HT-29 (cell line): ENCODE results near the gene FILIP1L. TPM values are rescaled to one million over a fixed set of nuclear protein-coding genes. Genes with fewer than 3 reads are reported as not detected.

Experiments used
- DNase-seq: peaks from one replicate; pipeline ENCODE4 v3.0.0-alpha.2; 2015; ENCODE audit warnings: low spot score
- total RNA-seq: library from RNA; depleted of rRNA; stranded (reverse); fragments of >200 nt; shearing (Covaris generic); gene quantifications from 2 replicates; pipeline ENCODE4 v1.2.3, GENCODE V29; 2014

The FILIP1L gene
- total RNA-seq, 1 experiment from 2014 or later, result 1.8 TPM

- no peak for DNase-seq
Observed at GRCh38 chr3:100125161-100125938, 11.0 kb upstream of the FILIP1L start.

- no peak for DNase-seq
Observed at GRCh38 chr3:100124201-100124761, 10.0 kb upstream of the FILIP1L start.

- DNase-seq, result no peak
Observed at GRCh38 chr3:100123112-100123511, 8.8 kb upstream of the FILIP1L start.

- DNase-seq, result no peak
Observed at GRCh38 chr3:100122321-100122720, 8.0 kb upstream of the FILIP1L start.

GRCh38 chr3:100120693-100121092, 6.4 kb upstream of the FILIP1L start:
- no peak for DNase-seq

GRCh38 chr3:100120012-100120411, 5.7 kb upstream of the FILIP1L start:
- DNase-seq, result no peak

- DNase-seq, result no peak
Observed at GRCh38 chr3:100117093-100117492, 2.8 kb upstream of the FILIP1L start.

- no peak for DNase-seq
Observed at GRCh38 chr3:100113723-100114412, 433 bp downstream of the FILIP1L start.

- no peak for DNase-seq
Observed at GRCh38 chr3:100111728-100112127, 2.6 kb downstream of the FILIP1L start.

GRCh38 chr3:100110162-100110561, 4.1 kb downstream of the FILIP1L start:
- no peak for DNase-seq

GRCh38 chr3:100108464-100109079, 5.7 kb downstream of the FILIP1L start:
- no peak for DNase-seq

GRCh38 chr3:100107221-100107814, 7.0 kb downstream of the FILIP1L start:
- DNase-seq, result no peak

- no peak for DNase-seq
Observed at GRCh38 chr3:100106531-100107141, 7.7 kb downstream of the FILIP1L start.

GRCh38 chr3:100106094-100106493, 8.2 kb downstream of the FILIP1L start:
- no peak for DNase-seq

GRCh38 chr3:100105501-100105900, 8.8 kb downstream of the FILIP1L start:
- DNase-seq, result no peak

- DNase-seq, result no peak
Observed at GRCh38 chr3:100104817-100105413, 9.4 kb downstream of the FILIP1L start.

GRCh38 chr3:100104442-100104798, 9.9 kb downstream of the FILIP1L start:
- no peak for DNase-seq

GRCh38 chr3:100103558-100104441, 10.5 kb downstream of the FILIP1L start:
- no peak for DNase-seq

GRCh38 chr3:100102757-100103156, 11.5 kb downstream of the FILIP1L start:
- no peak for DNase-seq

- no peak for DNase-seq
Observed at GRCh38 chr3:100100425-100100824, 13.9 kb downstream of the FILIP1L start.
